Endodermal cell (in vitro differentiated cells): ENCODE measurements around the gene MUC2. TPM values are rescaled to one million over a fixed set of nuclear protein-coding genes. Genes with fewer than 3 reads are reported as not detected.
A peak's percentile ranks its signal among the peaks of the same experiment; 100 is the strongest.
"Not testable (repeated sequence)": the region's sequence is repeated elsewhere in the genome, so short reads cannot be mapped to it uniquely, and the experiment has no call there.

Source experiments
- DNase-seq: peaks from one replicate; pipeline ENCODE4 v3.0.0-alpha.2; 2017
- H3K27ac ChIP-seq: 2 replicates; pipeline ENCODE4 v1.5.1; 2013; ENCODE audit warnings: mild to moderate bottlenecking, low read depth, low read length, moderate library complexity
- H3K27me3 ChIP-seq: 2 replicates; pipeline ENCODE4 v1.6.1; 2013; ENCODE audit warnings: mild to moderate bottlenecking, low read length, moderate library complexity; ENCODE audit not compliant: insufficient read depth, control insufficient read depth, poor library complexity, severe bottlenecking
- H3K36me3 ChIP-seq: 2 replicates; pipeline ENCODE4 v1.7.0; 2013; ENCODE audit warnings: mild to moderate bottlenecking, low read length, moderate library complexity; ENCODE audit not compliant: control insufficient read depth, insufficient read depth
- H3K4me1 ChIP-seq: one replicate; pipeline ENCODE4 v1.7.0; 2013; ENCODE audit warnings: low read length; ENCODE audit not compliant: control insufficient read depth, insufficient read depth
- H3K4me3 ChIP-seq: 2 replicates; pipeline ENCODE4 v1.5.1; 2013; ENCODE audit warnings: mild to moderate bottlenecking, low read length, moderate library complexity
- H3K9ac ChIP-seq: 2 replicates; pipeline ENCODE4 v1.6.1; 2013; ENCODE audit warnings: mild to moderate bottlenecking, low read length, moderate library complexity; ENCODE audit not compliant: poor library complexity, severe bottlenecking; ENCODE audit errors: extremely low read depth
- H3K9me3 ChIP-seq: 2 replicates; pipeline ENCODE4 v1.6.1; 2013; ENCODE audit warnings: mild to moderate bottlenecking, low read length, moderate library complexity; ENCODE audit not compliant: control insufficient read depth
- H3K27ac Mint-ChIP-seq: 2 replicates; pipeline ENCODE4 v1.8.0; 2020; ENCODE audit warnings: mixed read lengths
- H3K27me3 Mint-ChIP-seq: 2 replicates; pipeline ENCODE4 v1.8.0; 2021; ENCODE audit warnings: mild to moderate bottlenecking, mixed read lengths; ENCODE audit not compliant: insufficient read depth
- H3K36me3 Mint-ChIP-seq: 2 replicates; pipeline ENCODE4 v1.8.0; 2020; ENCODE audit warnings: low read depth, mixed read lengths
- H3K4me1 Mint-ChIP-seq: 2 replicates; pipeline ENCODE4 v1.8.0; 2020; ENCODE audit warnings: mixed read lengths
- H3K4me3 Mint-ChIP-seq: 2 replicates; pipeline ENCODE4 v1.8.0; 2020; ENCODE audit warnings: mild to moderate bottlenecking, moderate library complexity, mixed read lengths
- H3K9me3 Mint-ChIP-seq: 2 replicates; pipeline ENCODE4 v1.8.0; 2020; ENCODE audit warnings: mild to moderate bottlenecking, mixed read lengths
- CTCF ChIP-seq: fragments of 200-600 bp; sonication (generic); conservative IDR thresholded peaks from 2 replicates; pipeline ENCODE4 v1.5.0; 2021; ENCODE audit warnings: antibody characterized with exemption, mild to moderate bottlenecking
- WGBS, 2 experiments: methylation state at CpG; one replicate each; pipeline versions ENCODE4 v1.1.5 to v1.1.7; 2013; ENCODE audit warnings: missing lambda C conversion rate in 2 of 2, mixed read lengths in 1 of 2; ENCODE audit not compliant: insufficient coverage in 1 of 2, insufficient read length in 1 of 2; 5-methylcytosine and 5-hydroxymethylcytosine counted together
- total RNA-seq, 2 donors: library from RNA; stranded (reverse); fragmentation: NEBNext Ultra II Directional in 1 of 2; extraction: Animal tissue kit (Norgen Biotek cat#: 25700) in 1 of 2; gene quantifications; 2 replicates in 1 of 2; 3 replicates in 1 of 2; pipeline ENCODE4 v1.2.1, GENCODE V29; 2021

MUC2 gene
- total RNA-seq, 2 donors from 2014 or later: not detected

GRCh38 chr11:1113405-1114201 lies 38.9 kb downstream of the MUC2 start:
- Mint-ChIP-seq H3K27me3 (no peaks in the 10 kb centered on the region), H3K4me3 (no peak overlapping the region), H3K27ac (no peak overlapping the region), H3K4me1 (no peaks in the 10 kb centered on the region), H3K9me3 (no peaks in the 10 kb centered on the region), H3K36me3 (no peaks in the 10 kb centered on the region)
- H3K4me1 ChIP-seq: no peaks in the 10 kb centered on the region
- no peaks in the 10 kb centered on the region for H3K27me3 ChIP-seq
- no peak overlapping the region for H3K27ac ChIP-seq
- WGBS, 2 experiments: 87 to 92% methylated on average over 19 to 35 of the region's 36 CpGs
- H3K36me3 ChIP-seq: no peaks in the 10 kb centered on the region
- no peaks in the 10 kb centered on the region for H3K9me3 ChIP-seq
- TF ChIP-seq CTCF: no peak
- DNase-seq: peak; percentile 50
- H3K4me3 ChIP-seq: no peak overlapping the region
- H3K9ac ChIP-seq: no peak overlapping the region

GRCh38 chr11:1115292-1115691 lies 40.6 kb downstream of the MUC2 start:
- 83 to 87% methylated on average over 3 to 6 of the region's 6 CpGs for WGBS, 2 experiments
- not testable (repeated sequence) for H3K36me3 Mint-ChIP-seq, H3K9ac ChIP-seq, H3K27me3 Mint-ChIP-seq, H3K9me3 Mint-ChIP-seq, H3K27ac Mint-ChIP-seq, H3K27me3 ChIP-seq, H3K4me3 ChIP-seq, H3K36me3 ChIP-seq, H3K27ac ChIP-seq, H3K4me3 Mint-ChIP-seq, H3K4me1 Mint-ChIP-seq, H3K9me3 ChIP-seq, H3K4me1 ChIP-seq
- peak; percentile 20 for DNase-seq

GRCh38 chr11:1116104-1116503 lies 41.4 kb downstream of the MUC2 start:
- Histone ChIP-seq H3K4me3 (no peak overlapping the region), H3K36me3 (no peaks in the 10 kb centered on the region), H3K9ac (no peak overlapping the region), H3K27ac (no peak overlapping the region), H3K9me3 (no peaks in the 10 kb centered on the region), H3K4me1 (no peaks in the 10 kb centered on the region), H3K27me3 (no peaks in the 10 kb centered on the region)
- no peaks in the 10 kb centered on the region for H3K9me3 Mint-ChIP-seq
- no peak for TF ChIP-seq CTCF
- H3K4me3 Mint-ChIP-seq: no peak overlapping the region
- WGBS, 2 experiments: 88 to 95% methylated on average over 8 to 12 of the region's 12 CpGs
- H3K36me3 Mint-ChIP-seq: no peaks in the 10 kb centered on the region
- no peaks in the 10 kb centered on the region for H3K4me1 Mint-ChIP-seq
- no peak overlapping the region for H3K27ac Mint-ChIP-seq
- DNase-seq: peak; percentile 40
- H3K27me3 Mint-ChIP-seq: no peaks in the 10 kb centered on the region
